Caco-2 (cell line): ENCODE results near the gene KATNAL2. TPM values are rescaled to one million over a fixed set of nuclear protein-coding genes. Genes with fewer than 3 reads are reported as not detected.

Source experiments
- BruUV-seq: library from RNA; stranded (reverse); fragments of 400-500 nt; replicated peaks from 2 replicates; lab custom pipeline; 2021; lab: Mats Ljungman, UMichigan
- CTCF ChIA-PET: fragments of 300-600 bp; sonication (Branson Sonifier 250); formaldehyde crosslinking; loops from one replicate; lab custom pipeline; 2022; ENCODE audit warnings: antibody characterized with exemption; lab: Charles Lee
- POLR2A ChIA-PET: fragments of 300-600 bp; sonication (Branson Sonifier 250); formaldehyde crosslinking; loops from one replicate; lab custom pipeline; 2022; ENCODE audit warnings: antibody characterized with exemption; lab: Charles Lee
- DNase-seq, 2 experiments: peaks; one replicate each; pipeline versions ENCODE4 v3.0.0 to v3.0.0-alpha.2; 2020 to 2022
- H3K27me3 ChIP-seq: replicated peaks from 2 replicates; pipeline ENCODE4 v1.6.0; 2011; ENCODE audit warnings: low read length; ENCODE audit not compliant: control insufficient read depth, insufficient read depth
- H3K36me3 ChIP-seq: 2 replicates; pipeline ENCODE4 v1.5.1; 2011; ENCODE audit warnings: low read length; ENCODE audit not compliant: control insufficient read depth, insufficient read depth
- H3K4me1 ChIP-seq: fragments of 250-450 bp; sonication (Bioruptor Pico); 2 replicates; pipeline ENCODE4 v1.5.1; 2020; ENCODE audit warnings: mild to moderate bottlenecking
- H3K4me3 ChIP-seq: 2 replicates; pipeline ENCODE4 v1.5.1; 2011; ENCODE audit warnings: low read depth, mild to moderate bottlenecking, control low read depth, low read length
- H3K9me3 ChIP-seq: fragments of 250-450 bp; sonication (Bioruptor Pico); 2 replicates; pipeline ENCODE4 v1.5.1; 2020; ENCODE audit warnings: mild to moderate bottlenecking, moderate library complexity
- H3K27ac Mint-ChIP-seq: one replicate; pipeline ENCODE4 v1.8.0; 2022; ENCODE audit warnings: mixed read lengths; ENCODE audit not compliant: unreplicated experiment
- H3K27me3 Mint-ChIP-seq: one replicate; pipeline ENCODE4 v1.8.0; 2022; ENCODE audit warnings: mixed read lengths; ENCODE audit not compliant: insufficient read depth, unreplicated experiment
- H3K36me3 Mint-ChIP-seq: one replicate; pipeline ENCODE4 v1.8.0; 2022; ENCODE audit warnings: mild to moderate bottlenecking, mixed read lengths; ENCODE audit not compliant: insufficient read depth, unreplicated experiment
- H3K4me1 Mint-ChIP-seq: one replicate; pipeline ENCODE4 v1.8.0; 2022; ENCODE audit warnings: low read depth, mixed read lengths; ENCODE audit not compliant: unreplicated experiment
- H3K4me3 Mint-ChIP-seq: one replicate; pipeline ENCODE4 v1.8.0; 2022; ENCODE audit warnings: mild to moderate bottlenecking, moderate library complexity, mixed read lengths; ENCODE audit not compliant: unreplicated experiment
- H3K9me3 Mint-ChIP-seq: one replicate; pipeline ENCODE4 v1.8.0; 2022; ENCODE audit warnings: mixed read lengths; ENCODE audit not compliant: unreplicated experiment
- CTCF ChIP-seq, 2 experiments: fragments of 200-600 bp in 1 of 2; IDR thresholded peaks; 1 replicate in 1 of 2; 2 replicates in 1 of 2; pipeline versions ENCODE4 v1.5.1 to v1.8.0; 2011 to 2022; ENCODE audit warnings: antibody characterized with exemption in 1 of 2, control low read depth in 1 of 2, inconsistent platforms in 1 of 2, low read depth in 1 of 2, low read length in 1 of 2, mild to moderate bottlenecking in 1 of 2, moderate library complexity in 1 of 2; ENCODE audit not compliant: insufficient read depth in 1 of 2, severe bottlenecking in 1 of 2, unreplicated experiment in 1 of 2
- intact Hi-C: fragments of 100-400 bp; cut with micrococcal nuclease; formaldehyde crosslinking; loops from one replicate; pipeline ENCODE4 v1.10.0; 2022; ENCODE audit not compliant: unreplicated experiment
- total RNA-seq: library from RNA; stranded (reverse); gene quantifications from 2 replicates; pipeline ENCODE4 v1.2.3, GENCODE V29; 2022

KATNAL2 gene
- total RNA-seq, 1 experiment from 2014 or later: not detected

DNA sequence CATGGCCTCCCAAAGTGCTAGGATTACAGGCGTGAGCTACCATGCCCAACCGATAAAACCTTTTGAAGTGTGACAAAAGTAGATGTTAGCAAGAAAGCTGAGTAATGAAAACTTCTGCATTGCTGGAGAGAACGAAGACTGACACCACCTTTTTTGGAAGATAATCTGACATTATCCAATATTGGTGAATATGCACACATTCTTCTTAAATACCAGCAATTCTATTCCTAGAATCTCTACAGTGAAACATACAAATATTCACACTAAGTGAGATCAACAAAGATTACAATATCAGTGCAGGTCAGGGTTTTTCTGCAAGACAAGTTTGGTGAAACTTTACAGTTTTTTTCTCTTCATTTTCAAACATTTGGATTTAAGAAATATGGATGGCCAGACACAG, 7.9 kb upstream of the KATNAL2 start:
- Mint-ChIP-seq H3K9me3 (no peaks in the 10 kb centered on the region), H3K4me3 (no peak overlapping the region), H3K27ac (no peak overlapping the region), H3K36me3 (no peaks in the 10 kb centered on the region), H3K27me3 (no peaks in the 10 kb centered on the region), H3K4me1 (no peaks in the 10 kb centered on the region)
- CTCF ChIA-PET: no interaction called here
- no peaks in the 10 kb centered on the region for H3K27me3 ChIP-seq
- no peaks in the 10 kb centered on the region for H3K36me3 ChIP-seq
- no peaks in the 10 kb centered on the region for H3K9me3 ChIP-seq
- H3K4me1 ChIP-seq: no peaks in the 10 kb centered on the region
- no peak for TF ChIP-seq CTCF (IDR thresholded peaks at IDR 0.05; ENCODE audit: insufficient read depth in 1 of 2, low read depth in 1 of 2, low read length in 1 of 2, severe bottlenecking in 1 of 2, unreplicated experiment in 1 of 2)
- H3K4me3 ChIP-seq: no peak overlapping the region
- POLR2A ChIA-PET: no interaction called here
- BruUV-seq: no TSS peak
- no peak for DNase-seq
- intact Hi-C loops: no loop called here

DNA sequence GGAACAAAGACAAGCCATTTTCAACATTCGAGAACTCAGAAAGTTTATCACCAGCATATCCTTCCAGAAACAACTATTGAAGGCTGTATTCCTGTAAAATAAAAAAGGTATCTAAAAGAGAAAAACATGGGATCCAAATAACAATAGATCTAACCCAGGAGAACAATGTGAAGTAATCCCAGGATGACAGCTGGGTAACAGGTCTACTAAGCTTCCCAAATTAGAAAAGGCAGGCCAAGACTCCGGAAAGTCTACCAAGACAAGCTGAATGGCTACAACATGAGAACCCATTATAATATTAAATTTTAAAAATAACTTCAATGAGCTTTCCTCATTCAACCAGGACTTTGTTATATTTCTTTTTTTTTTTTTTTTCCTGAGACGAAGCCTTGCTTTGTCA, 6.5 kb upstream of the KATNAL2 start:
- DNase-seq: no peak
- intact Hi-C loops: no loop called here
- Histone ChIP-seq H3K9me3 (no peaks in the 10 kb centered on the region), H3K4me3 (no peak overlapping the region), H3K36me3 (no peaks in the 10 kb centered on the region), H3K27me3 (no peaks in the 10 kb centered on the region), H3K4me1 (no peaks in the 10 kb centered on the region)
- BruUV-seq: no TSS peak
- no peaks in the 10 kb centered on the region for H3K4me1 Mint-ChIP-seq
- CTCF ChIA-PET: no interaction called here
- no peak overlapping the region for H3K27ac Mint-ChIP-seq
- H3K27me3 Mint-ChIP-seq: no peaks in the 10 kb centered on the region
- no peak overlapping the region for H3K4me3 Mint-ChIP-seq
- TF ChIP-seq CTCF (IDR thresholded peaks at IDR 0.05; ENCODE audit: insufficient read depth in 1 of 2, low read depth in 1 of 2, low read length in 1 of 2, severe bottlenecking in 1 of 2, unreplicated experiment in 1 of 2): no peak
- POLR2A ChIA-PET: no interaction called here
- no peaks in the 10 kb centered on the region for H3K36me3 Mint-ChIP-seq
- no peaks in the 10 kb centered on the region for H3K9me3 Mint-ChIP-seq

DNA sequence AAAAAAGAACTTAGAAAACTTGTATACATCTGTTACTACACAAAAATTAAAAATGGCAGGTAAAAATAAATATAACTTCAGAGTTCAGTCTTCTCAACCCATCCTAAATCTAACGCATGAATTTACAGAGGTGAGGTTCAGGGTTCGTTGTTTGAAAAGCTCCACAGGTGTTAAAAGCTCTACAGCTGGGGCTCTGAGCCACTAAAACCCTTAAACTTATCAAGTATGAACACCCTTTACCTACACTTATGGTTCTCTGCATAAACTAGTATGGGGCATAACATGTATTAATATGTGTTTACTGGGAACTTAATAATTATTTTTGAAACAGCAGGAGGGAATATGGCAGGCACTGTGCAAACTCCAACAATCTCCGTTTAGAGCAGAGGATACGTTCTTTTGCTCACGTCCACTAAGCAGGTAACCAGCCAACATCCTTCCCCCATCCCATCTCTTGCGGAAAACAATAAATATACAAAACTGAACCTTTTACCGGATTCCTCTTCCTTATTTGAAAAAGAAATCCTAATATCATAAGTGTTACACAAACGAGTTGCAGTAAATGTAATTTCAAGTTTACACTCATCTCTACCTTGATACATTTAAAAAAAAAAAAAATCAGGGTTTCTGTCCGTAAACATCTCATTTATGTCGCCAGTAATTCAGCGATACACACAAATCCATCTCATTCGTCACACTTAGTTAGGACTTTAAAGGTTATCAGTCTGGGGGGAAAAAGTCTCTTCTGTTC, 1.4 kb upstream of the KATNAL2 start:
- Histone ChIP-seq H3K27me3 (no peaks in the 10 kb centered on the region), H3K4me3 (peak overlapping the region; percentile 69), H3K36me3 (no peaks in the 10 kb centered on the region), H3K9me3 (no peaks in the 10 kb centered on the region), H3K4me1 (no peaks in the 10 kb centered on the region)
- ChIA-PET POLR2A (no interaction called here), CTCF (no interaction called here)
- H3K4me3 Mint-ChIP-seq: peak overlapping the region; percentile 67
- no peak for DNase-seq
- BruUV-seq: TSS peak; percentile 32
- no peaks in the 10 kb centered on the region for H3K36me3 Mint-ChIP-seq
- H3K27me3 Mint-ChIP-seq: no peaks in the 10 kb centered on the region
- H3K9me3 Mint-ChIP-seq: no peaks in the 10 kb centered on the region
- H3K27ac Mint-ChIP-seq: peak overlapping the region; percentile 42
- H3K4me1 Mint-ChIP-seq: no peaks in the 10 kb centered on the region
- intact Hi-C loops: no loop called here
- no peak for TF ChIP-seq CTCF (IDR thresholded peaks at IDR 0.05; ENCODE audit: insufficient read depth in 1 of 2, low read depth in 1 of 2, low read length in 1 of 2, severe bottlenecking in 1 of 2, unreplicated experiment in 1 of 2)
